Trophoblast cell (in vitro differentiated cells and primary cell): ENCODE results near the gene ANKRD1.

Source experiments
- DNase-seq, 2 donors: peaks; one replicate each; pipeline ENCODE4 v3.0.0-alpha.2; 2016
- H2AFZ ChIP-seq: 2 replicates; pipeline ENCODE4 v1.6.1; 2013; ENCODE audit warnings: low read length, moderate library complexity, mild to moderate bottlenecking; ENCODE audit not compliant: insufficient read depth, poor library complexity
- H2AK5ac ChIP-seq: 2 replicates; pipeline ENCODE4 v1.6.1; 2013; ENCODE audit warnings: mild to moderate bottlenecking, low read length
- H2BK120ac ChIP-seq: 2 replicates; pipeline ENCODE4 v1.6.1; 2013; ENCODE audit warnings: low read length, mild to moderate bottlenecking, moderate library complexity; ENCODE audit not compliant: insufficient read depth, poor library complexity
- H2BK12ac ChIP-seq: 2 replicates; pipeline ENCODE4 v1.6.1; 2013; ENCODE audit warnings: mild to moderate bottlenecking, low read length, moderate library complexity
- H2BK5ac ChIP-seq: 2 replicates; pipeline ENCODE4 v1.6.1; 2013; ENCODE audit warnings: low read length, low read depth, moderate library complexity, mild to moderate bottlenecking; ENCODE audit not compliant: poor library complexity
- H3K14ac ChIP-seq: 2 replicates; pipeline ENCODE4 v1.6.1; 2013; ENCODE audit warnings: mild to moderate bottlenecking, low read length
- H3K18ac ChIP-seq: 2 replicates; pipeline ENCODE4 v1.6.1; 2013; ENCODE audit warnings: mild to moderate bottlenecking, low read length
- H3K23ac ChIP-seq: 2 replicates; pipeline ENCODE4 v1.6.1; 2013; ENCODE audit warnings: low read length
- H3K27ac ChIP-seq: 2 replicates; pipeline ENCODE4 v1.5.1; 2013; ENCODE audit warnings: low read depth, mild to moderate bottlenecking, inconsistent platforms, low read length, moderate library complexity
- H3K27me3 ChIP-seq: 2 replicates; pipeline ENCODE4 v1.6.1; 2013; ENCODE audit warnings: inconsistent platforms, mild to moderate bottlenecking, low read length, moderate library complexity; ENCODE audit not compliant: insufficient read depth
- H3K36me3 ChIP-seq, 2 experiments: 1 replicate in 1 of 2; 2 replicates in 1 of 2; pipeline ENCODE4 v1.6.1; 2013; ENCODE audit warnings: low read length in 2 of 2, mild to moderate bottlenecking in 2 of 2, moderate library complexity in 1 of 2; ENCODE audit not compliant: insufficient read depth in 2 of 2, control insufficient read depth in 1 of 2
- H3K4ac ChIP-seq: 2 replicates; pipeline ENCODE4 v1.6.1; 2013; ENCODE audit warnings: low read depth, mild to moderate bottlenecking, low read length, moderate library complexity
- H3K4me1 ChIP-seq, 2 experiments: 1 replicate in 1 of 2; 2 replicates in 1 of 2; pipeline ENCODE4 v1.6.1; 2013; ENCODE audit warnings: low read length in 2 of 2, mild to moderate bottlenecking in 2 of 2, moderate library complexity in 1 of 2; ENCODE audit not compliant: insufficient read depth in 2 of 2, control insufficient read depth in 1 of 2
- H3K4me2 ChIP-seq: 2 replicates; pipeline ENCODE4 v1.6.1; 2013; ENCODE audit warnings: inconsistent platforms, mild to moderate bottlenecking, low read length, moderate library complexity
- H3K4me3 ChIP-seq: 2 replicates; pipeline ENCODE4 v1.5.1; 2013; ENCODE audit warnings: mild to moderate bottlenecking, low read depth, low read length, inconsistent platforms
- H3K79me1 ChIP-seq: one replicate; pipeline ENCODE4 v1.6.1; 2013; ENCODE audit warnings: low read length
- H3K79me2 ChIP-seq: 2 replicates; pipeline ENCODE4 v1.6.1; 2013; ENCODE audit warnings: low read length, mild to moderate bottlenecking; ENCODE audit not compliant: control insufficient read depth, insufficient read depth, poor library complexity
- H3K9ac ChIP-seq: 2 replicates; pipeline ENCODE4 v1.6.1; 2013; ENCODE audit warnings: mild to moderate bottlenecking, low read length
- H3K9me3 ChIP-seq: 2 replicates; pipeline ENCODE4 v1.6.1; 2013; ENCODE audit warnings: low read depth, mild to moderate bottlenecking, control low read depth, inconsistent platforms, low read length; ENCODE audit not compliant: insufficient read depth
- H4K12ac ChIP-seq: 2 replicates; pipeline ENCODE4 v1.6.1; 2013; ENCODE audit warnings: low read depth, mild to moderate bottlenecking, low read length, moderate library complexity
- H4K8ac ChIP-seq: 2 replicates; pipeline ENCODE4 v1.6.1; 2013; ENCODE audit warnings: low read depth, mild to moderate bottlenecking, low read length, moderate library complexity
- H4K91ac ChIP-seq: one replicate; pipeline ENCODE4 v1.6.1; 2013; ENCODE audit warnings: low read depth, mild to moderate bottlenecking, low read length, moderate library complexity
- WGBS: extraction: QIAGEN DNeasy Blood & Tissue Kit; methylation state at CpG from one replicate; pipeline ENCODE4 v1.1.7; 2013; ENCODE audit warnings: missing lambda C conversion rate; ENCODE audit not compliant: insufficient read length, insufficient coverage; ENCODE audit errors: extremely low coverage; 5-methylcytosine and 5-hydroxymethylcytosine counted together

Gene ANKRD1

GRCh38 chr10:90871766-90872647, 48.9 kb downstream of the ANKRD1 start, which contains the start of gene RPP30:
TSS of gene RPP30 (plus strand) at chr10:90871974. CDS start at chr10:90871987, 13 bp downstream.
- H3K27me3 ChIP-seq = no peaks in the 10 kb centered on the region
- H3K4me3 ChIP-seq = peak within 1 kb of the TSS; percentile 94
- H3K14ac ChIP-seq = peak within 1 kb of the TSS; percentile 81
- H3K27ac ChIP-seq = peak within 1 kb of the TSS; percentile 9
- peak within 1 kb of the TSS; percentile 96 for H3K18ac ChIP-seq
- H2AFZ ChIP-seq = peak within 1 kb of the TSS; percentile 91
- H4K91ac ChIP-seq = peak within 1 kb of the TSS; percentile 79
- peaks cover 6% of the 10 kb centered on the region for H3K79me2 ChIP-seq
- peak; percentile 80 to 87 for DNase-seq
- H3K4me2 ChIP-seq = peak within 1 kb of the TSS; percentile 94
- H3K9ac ChIP-seq = peak within 1 kb of the TSS; percentile 97
- H2BK120ac ChIP-seq = peak within 1 kb of the TSS; percentile 48
- H2BK12ac ChIP-seq = no peak within 1 kb of the TSS
- peaks cover 0 to 2% of the 10 kb centered on the region in 2 experiments for H3K4me1 ChIP-seq
- no peak within 1 kb of the TSS for H3K23ac ChIP-seq
- WGBS = no CpG with 5 or more reads among the region's 43 CpGs
- H2AK5ac ChIP-seq = peak within 1 kb of the TSS; percentile 45
- peak within 1 kb of the TSS; percentile 78 for H2BK5ac ChIP-seq
- peak within 1 kb of the TSS; percentile 90 for H3K4ac ChIP-seq
- H3K36me3 ChIP-seq = peaks cover 3 to 6% of the 10 kb centered on the region in 2 experiments
- H3K9me3 ChIP-seq = no peaks in the 10 kb centered on the region
- H4K12ac ChIP-seq = peak within 1 kb of the TSS; percentile 96
- peak within 1 kb of the TSS; percentile 98 for H4K8ac ChIP-seq
- peaks cover 4% of the 10 kb centered on the region for H3K79me1 ChIP-seq

- peaks cover 0 to 3% of the 10 kb centered on the region in 2 experiments for H3K36me3 ChIP-seq
- no peak overlapping the region for H3K14ac ChIP-seq
- H3K4me1 ChIP-seq = peaks cover 0 to 2% of the 10 kb centered on the region in 2 experiments
- peak; percentile 48 to 75 for DNase-seq
- H2BK5ac ChIP-seq = no peak overlapping the region
- H4K91ac ChIP-seq = no peak overlapping the region
- peaks cover 6% of the 10 kb centered on the region for H3K79me2 ChIP-seq
- no peaks in the 10 kb centered on the region for H3K27me3 ChIP-seq
- no peaks in the 10 kb centered on the region for H3K9me3 ChIP-seq
- no peak overlapping the region for H2AFZ ChIP-seq
- H2BK12ac ChIP-seq = no peak overlapping the region
- no peak overlapping the region for H3K4ac ChIP-seq
- H3K4me3 ChIP-seq = no peak overlapping the region
- peaks cover 4% of the 10 kb centered on the region for H3K79me1 ChIP-seq
- no peak overlapping the region for H2BK120ac ChIP-seq
- no peak overlapping the region for H2AK5ac ChIP-seq
- H4K12ac ChIP-seq = no peak overlapping the region
- H3K4me2 ChIP-seq = peak overlapping the region; percentile 94
- H3K23ac ChIP-seq = no peak overlapping the region
- H3K18ac ChIP-seq = no peak overlapping the region
- WGBS = no CpG with 5 or more reads among the region's 14 CpGs
- no peak overlapping the region for H3K9ac ChIP-seq
- H4K8ac ChIP-seq = no peak overlapping the region
- no peak overlapping the region for H3K27ac ChIP-seq
Measured at GRCh38 chr10:90871279-90871765, 49.6 kb downstream of the ANKRD1 start.

DNA sequence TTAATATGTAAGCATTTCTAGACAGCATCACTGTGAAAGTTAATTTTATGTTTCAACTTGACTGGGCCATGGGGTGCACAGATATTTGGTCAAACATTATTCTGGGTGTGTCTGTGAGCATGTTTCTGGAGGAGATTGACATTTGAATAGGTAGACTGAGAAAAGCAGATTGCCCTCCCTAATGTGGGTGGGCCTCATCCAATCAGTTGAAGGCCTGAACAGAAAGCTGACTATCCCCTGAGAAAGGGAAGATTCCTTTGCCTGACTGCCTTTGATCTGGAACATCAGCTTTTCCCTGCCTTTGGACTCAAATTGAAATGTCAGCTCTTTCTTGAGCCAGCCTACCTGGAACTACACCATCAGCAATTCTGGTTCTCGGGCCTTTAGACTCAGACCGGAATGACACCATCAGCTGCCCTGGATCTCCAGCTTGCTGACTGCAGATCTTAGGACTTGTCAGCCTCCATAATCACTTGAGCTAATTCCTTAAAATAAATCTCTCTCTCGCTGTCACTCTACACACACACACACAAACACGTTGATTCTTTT, 54.8 kb downstream of the ANKRD1 start:
- no peak for DNase-seq
- no peak overlapping the region for H3K9ac ChIP-seq
- no peaks in the 10 kb centered on the region for H3K9me3 ChIP-seq
- H3K4me1 ChIP-seq = no peaks in the 10 kb centered on the region
- H3K14ac ChIP-seq = no peak overlapping the region
- no peak overlapping the region for H2AFZ ChIP-seq
- no peak overlapping the region for H2BK5ac ChIP-seq
- 100% methylated on average over 2 of the region's 4 CpGs for WGBS
- H3K23ac ChIP-seq = no peak overlapping the region
- H2BK120ac ChIP-seq = no peak overlapping the region
- no peak overlapping the region for H3K4me3 ChIP-seq
- H4K12ac ChIP-seq = no peak overlapping the region
- H3K36me3 ChIP-seq = no peaks in the 10 kb centered on the region
- H3K18ac ChIP-seq = no peak overlapping the region
- H3K27ac ChIP-seq = no peak overlapping the region
- no peaks in the 10 kb centered on the region for H3K79me2 ChIP-seq
- no peaks in the 10 kb centered on the region for H3K79me1 ChIP-seq
- H4K8ac ChIP-seq = no peak overlapping the region
- H3K27me3 ChIP-seq = no peaks in the 10 kb centered on the region
- no peak overlapping the region for H3K4me2 ChIP-seq
- no peak overlapping the region for H2AK5ac ChIP-seq
- H2BK12ac ChIP-seq = no peak overlapping the region
- no peak overlapping the region for H4K91ac ChIP-seq
- H3K4ac ChIP-seq = no peak overlapping the region

DNA sequence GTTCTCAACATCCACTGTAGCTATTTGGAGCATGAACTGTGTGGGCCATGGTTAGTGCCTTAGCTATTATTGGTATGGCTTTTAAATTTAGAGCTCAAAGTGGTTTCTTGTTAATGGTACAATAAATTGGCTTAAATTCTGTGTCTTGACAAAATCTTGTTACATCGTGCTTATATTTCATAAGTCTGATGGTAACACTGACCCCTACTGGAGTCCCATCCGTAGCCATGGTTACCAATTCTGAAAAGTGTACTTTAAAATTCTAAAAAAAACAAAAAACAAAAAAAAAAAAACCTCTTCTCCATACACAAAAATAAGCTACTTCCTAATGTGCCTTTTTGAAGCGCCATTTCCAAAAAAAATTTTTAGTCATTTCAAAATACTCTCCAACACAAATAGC, 55.5 kb downstream of the ANKRD1 start:
- Histone ChIP-seq H3K9ac (no peak overlapping the region), H3K79me2 (no peaks in the 10 kb centered on the region), H3K36me3 (no peaks in the 10 kb centered on the region), H3K4ac (no peak overlapping the region), H4K8ac (no peak overlapping the region), H3K27ac (no peak overlapping the region), H3K79me1 (no peaks in the 10 kb centered on the region), H4K91ac (no peak overlapping the region), H2BK5ac (no peak overlapping the region), H3K18ac (no peak overlapping the region), H2AK5ac (no peak overlapping the region), H3K4me1 (no peaks in the 10 kb centered on the region), H3K23ac (no peak overlapping the region), H3K14ac (no peak overlapping the region), H2BK120ac (no peak overlapping the region), H3K9me3 (no peaks in the 10 kb centered on the region), H3K27me3 (no peaks in the 10 kb centered on the region), H2BK12ac (no peak overlapping the region), H3K4me3 (no peak overlapping the region), H2AFZ (no peak overlapping the region), H3K4me2 (no peak overlapping the region), H4K12ac (no peak overlapping the region)
- no CpG with 5 or more reads among the region's 3 CpGs for WGBS
- no peak for DNase-seq
